Prostate gland (tissue), 2 donors: Measurements from ENCODE around the gene SNX19.

Experiments used
- CTCF ChIP-seq, 4 experiments: fragments of 200-600 bp in 2 of 4; fragments of 450-650 bp in 2 of 4; sonication (generic) in 2 of 4; IDR thresholded peaks; 1 replicate in 3 of 4; 2 replicates in 1 of 4; pipeline ENCODE4 v1.5.1; 2016 to 2019; ENCODE audit warnings: antibody characterized with exemption in 4 of 4, mild to moderate bottlenecking in 2 of 4, moderate library complexity in 2 of 4
- POLR2A ChIP-seq: fragments of 450-650 bp; IDR thresholded peaks from one replicate; pipeline ENCODE4 v1.6.1; 2016; ENCODE audit warnings: antibody characterized with exemption, mild to moderate bottlenecking
- POLR2AphosphoS5 ChIP-seq: sonication (generic); formaldehyde crosslinking; IDR thresholded peaks from one replicate; pipeline ENCODE4 v1.6.1; 2017; ENCODE audit warnings: antibody characterized with exemption

- TF ChIP-seq CTCF (IDR thresholded peaks at IDR 0.05) (no peak), POLR2A (no peak), POLR2AphosphoS5 (no peak)
These were observed 65.9 kb downstream of the SNX19 start for GRCh38 chr11:130850185-130850944.
